IPS-18c (cell line): ENCODE data around the gene NRP1.

Source experiments
- H3K4me3 ChIP-seq: 2 replicates; pipeline ENCODE4 v1.7.0; 2013; ENCODE audit warnings: low read depth, mild to moderate bottlenecking, low read length, moderate library complexity; ENCODE audit not compliant: insufficient read depth
- H3K9me3 ChIP-seq: one replicate; pipeline ENCODE4 v1.6.1; 2013; ENCODE audit warnings: mild to moderate bottlenecking, low read length, moderate library complexity; ENCODE audit not compliant: control insufficient read depth, insufficient read depth

NRP1 gene

DNA sequence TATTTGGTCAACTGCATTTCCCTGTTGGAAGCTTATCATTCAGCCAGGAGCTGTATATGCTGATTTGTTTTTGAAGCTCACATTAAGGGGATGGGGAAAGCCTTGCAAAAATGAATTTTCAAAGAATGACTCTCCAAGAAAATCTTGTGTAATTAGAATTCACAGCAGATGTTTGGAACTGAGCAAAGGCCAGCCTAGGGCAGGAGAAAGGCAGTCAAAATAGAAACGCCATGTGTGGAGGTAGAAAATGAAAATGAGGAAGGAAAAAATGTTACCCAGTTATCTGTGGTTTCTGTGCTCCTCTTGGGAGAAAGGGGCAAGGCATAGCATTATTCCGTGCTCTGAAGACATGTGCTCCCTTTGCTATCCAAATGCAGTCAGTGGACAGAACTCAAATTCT, 93.5 kb downstream of the NRP1 start:
- Histone ChIP-seq H3K4me3 (no peak overlapping the region), H3K9me3 (no peaks in the 10 kb centered on the region)

DNA sequence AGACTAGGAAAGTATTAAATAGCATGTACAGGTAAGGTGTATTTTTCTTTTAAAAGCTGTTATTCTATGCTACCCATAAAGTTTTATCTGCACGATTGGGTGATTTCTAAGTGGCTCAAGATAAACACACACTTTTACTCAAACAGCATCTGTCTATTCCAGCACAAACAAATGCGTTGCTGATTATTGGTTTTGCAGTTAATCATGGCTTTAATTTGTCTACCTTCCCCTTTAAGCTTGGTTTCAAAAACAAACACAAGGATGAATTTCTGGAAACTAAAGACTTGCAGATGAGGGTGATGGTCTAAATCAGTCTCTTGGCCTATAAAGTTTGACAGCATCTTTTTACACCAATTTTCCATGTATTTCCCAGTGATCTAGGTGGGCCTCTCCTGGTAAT, 94.2 kb downstream of the NRP1 start:
- H3K9me3 ChIP-seq: no peaks in the 10 kb centered on the region
- H3K4me3 ChIP-seq: no peak overlapping the region

DNA sequence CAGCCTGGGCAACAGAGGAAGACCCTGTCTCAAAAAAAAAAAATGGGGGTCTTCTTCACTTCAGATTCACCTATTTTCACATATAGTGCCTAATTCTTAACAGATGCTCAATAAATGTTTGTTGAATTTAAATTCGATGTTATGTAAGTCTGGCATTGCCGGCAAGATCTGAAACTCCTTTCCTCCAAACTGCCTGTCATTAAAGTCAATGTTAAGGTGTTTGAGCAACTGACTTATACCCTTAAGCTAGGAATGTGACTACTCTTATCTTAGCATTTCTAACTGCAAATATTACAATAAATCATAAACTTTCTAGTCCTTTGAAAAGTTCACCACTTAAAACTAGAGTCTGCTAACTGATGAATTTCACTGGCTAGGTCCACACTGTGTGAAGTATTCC, 95.2 kb downstream of the NRP1 start:
- no peaks in the 10 kb centered on the region for H3K9me3 ChIP-seq

DNA sequence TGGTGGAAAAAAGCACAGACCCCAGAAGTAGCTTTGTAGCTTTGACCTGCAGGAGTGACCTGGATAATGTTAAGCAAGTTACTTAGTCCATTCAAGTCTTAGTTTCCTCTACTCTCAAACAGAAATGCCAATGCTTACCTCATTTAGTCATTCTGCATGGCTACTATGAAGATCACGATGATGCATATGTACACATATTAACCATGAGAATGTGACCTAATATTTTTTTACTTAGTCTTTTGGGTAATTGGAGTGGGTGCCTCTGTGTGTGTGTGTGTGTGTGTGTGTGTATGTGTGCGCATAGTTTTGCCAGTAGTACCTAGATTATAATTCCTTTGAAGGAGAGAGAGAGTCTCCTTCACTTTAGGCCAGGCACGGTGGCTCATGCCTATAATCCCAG, 95.8 kb downstream of the NRP1 start:
- H3K9me3 ChIP-seq: no peaks in the 10 kb centered on the region
- H3K4me3 ChIP-seq: no peak overlapping the region

More for the DNA sequence above, 95.2 kb downstream of the NRP1 start:
- no peak overlapping the region for H3K4me3 ChIP-seq

DNA sequence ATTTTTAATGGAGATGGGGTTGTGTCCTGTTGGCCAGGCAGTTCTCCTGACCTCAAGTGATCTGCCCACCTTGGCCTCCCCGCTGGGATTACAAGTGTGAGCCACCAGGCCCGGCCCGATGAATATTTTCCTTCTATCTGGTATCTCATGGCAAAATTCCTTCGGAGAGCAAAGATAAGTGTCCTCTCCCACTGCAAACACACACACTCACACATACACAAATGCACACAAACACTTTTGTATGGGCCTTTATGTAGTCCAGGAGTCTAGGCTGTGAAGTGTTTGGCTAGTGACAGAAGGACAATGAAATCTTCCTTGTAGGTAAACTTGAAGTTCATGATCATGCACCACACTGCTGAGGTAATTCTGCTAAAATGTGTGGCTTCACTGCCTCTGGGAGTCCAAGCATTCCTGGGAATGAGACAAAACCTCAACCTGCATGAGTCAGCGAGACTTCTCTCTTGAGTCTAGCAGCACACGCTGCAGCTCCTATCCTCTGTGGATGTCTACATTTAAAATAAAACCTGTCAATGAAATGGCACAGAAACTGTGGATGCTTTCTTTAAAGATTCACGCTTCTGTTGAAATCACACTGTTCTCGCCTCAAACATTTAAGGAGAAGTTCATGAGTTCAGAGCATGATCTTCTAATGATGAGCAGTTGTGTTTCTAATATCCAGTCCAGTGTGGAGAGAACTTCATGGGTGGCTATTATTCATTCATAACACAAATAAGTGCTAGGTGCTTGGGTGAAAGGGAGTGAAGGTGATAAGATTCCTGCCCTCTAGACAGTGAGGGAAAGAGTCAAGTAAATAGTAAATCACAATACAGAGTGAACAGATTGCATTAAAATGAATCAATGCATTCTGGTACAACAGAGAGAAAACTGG, 96.5 kb downstream of the NRP1 start:
- H3K9me3 ChIP-seq: no peaks in the 10 kb centered on the region
- H3K4me3 ChIP-seq: no peak overlapping the region

DNA sequence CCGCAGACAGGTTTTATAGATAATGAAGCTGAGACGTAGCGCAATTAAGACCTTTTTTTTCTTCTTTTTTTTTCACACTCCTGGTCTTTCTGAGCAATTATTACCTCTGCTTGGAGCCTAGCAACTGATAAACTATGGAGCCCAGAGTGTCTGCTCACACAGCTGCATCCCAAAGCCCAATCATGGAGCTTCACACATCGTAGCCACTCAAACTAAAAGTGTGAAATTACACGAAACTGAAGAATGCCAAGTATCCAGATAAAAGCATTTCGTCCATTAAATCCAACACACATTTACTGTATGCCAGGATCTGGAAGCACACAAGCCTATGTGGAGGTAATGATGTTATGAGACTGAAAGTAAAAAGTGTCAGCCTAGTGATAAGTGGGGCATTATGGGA, 97.6 kb downstream of the NRP1 start:
- Histone ChIP-seq H3K4me3 (no peak overlapping the region), H3K9me3 (no peaks in the 10 kb centered on the region)

DNA sequence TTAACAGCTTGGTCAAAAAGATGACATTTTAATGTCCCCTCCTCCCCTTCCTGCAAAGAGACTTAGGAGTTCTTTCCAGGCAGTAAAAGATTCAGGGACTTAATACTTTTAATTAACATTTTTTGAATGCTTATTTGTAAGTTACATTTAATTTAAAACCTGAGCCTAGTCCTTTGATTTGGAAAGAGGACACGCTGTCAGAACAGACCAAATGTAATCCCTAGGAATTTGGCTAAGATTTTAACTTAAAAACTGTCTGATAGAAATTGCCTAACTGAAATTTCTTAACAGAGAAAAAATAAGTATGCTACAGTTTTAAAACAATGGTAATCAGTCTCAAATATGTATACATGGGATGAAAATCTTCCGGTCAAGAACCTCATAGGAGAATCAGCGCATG, 98.5 kb downstream of the NRP1 start:
- H3K9me3 ChIP-seq: no peaks in the 10 kb centered on the region
- no peak overlapping the region for H3K4me3 ChIP-seq

DNA sequence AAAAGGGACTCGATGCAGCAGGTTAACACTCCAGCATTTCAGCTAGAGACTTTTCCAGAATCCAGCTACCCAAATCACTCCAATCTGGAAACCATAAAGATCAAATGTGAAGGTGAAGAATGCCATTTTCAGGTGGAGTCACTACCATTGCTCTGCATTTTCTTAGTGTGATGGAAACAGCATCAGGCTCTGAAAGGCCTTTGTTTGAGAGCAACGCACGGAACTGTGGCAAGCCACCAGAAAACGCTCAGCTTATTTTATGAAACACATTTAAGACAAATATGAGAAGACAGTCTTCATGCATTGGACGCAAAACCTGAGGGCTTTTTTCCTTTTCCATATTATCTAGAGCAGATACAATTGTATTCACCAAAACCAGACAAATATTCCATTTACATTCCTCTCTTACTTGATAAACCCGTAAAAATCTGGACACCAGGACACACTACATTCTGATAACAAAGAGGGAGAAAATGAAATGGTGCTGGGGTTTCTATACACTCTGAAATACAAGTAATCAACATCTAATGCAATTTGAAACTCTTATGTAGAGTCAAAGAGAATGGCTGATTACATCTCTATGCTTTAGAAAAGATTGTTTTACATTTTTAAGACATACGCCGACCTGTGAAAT, 99.1 kb downstream of the NRP1 start:
- H3K9me3 ChIP-seq: no peaks in the 10 kb centered on the region
- H3K4me3 ChIP-seq: no peak overlapping the region

DNA sequence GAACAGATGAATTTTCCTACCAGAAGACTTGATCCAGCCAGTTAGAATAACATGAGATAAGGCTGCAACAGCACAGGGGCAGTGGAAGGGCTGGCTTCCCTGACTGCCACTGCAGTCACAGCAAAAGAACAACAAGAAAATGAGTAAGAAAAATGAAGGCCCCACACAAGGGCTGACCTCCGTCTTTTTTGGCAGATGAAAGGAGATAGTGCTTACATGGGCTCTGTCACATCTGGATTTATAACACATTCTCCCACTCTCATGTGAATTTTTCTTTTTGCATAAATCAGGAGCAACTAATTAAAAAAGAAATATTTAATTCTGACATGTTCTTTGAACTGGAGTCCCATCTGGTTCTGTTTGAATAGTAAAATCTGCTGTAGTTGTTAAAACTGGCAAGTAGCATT, 99.6 kb downstream of the NRP1 start:
- no peaks in the 10 kb centered on the region for H3K9me3 ChIP-seq

DNA sequence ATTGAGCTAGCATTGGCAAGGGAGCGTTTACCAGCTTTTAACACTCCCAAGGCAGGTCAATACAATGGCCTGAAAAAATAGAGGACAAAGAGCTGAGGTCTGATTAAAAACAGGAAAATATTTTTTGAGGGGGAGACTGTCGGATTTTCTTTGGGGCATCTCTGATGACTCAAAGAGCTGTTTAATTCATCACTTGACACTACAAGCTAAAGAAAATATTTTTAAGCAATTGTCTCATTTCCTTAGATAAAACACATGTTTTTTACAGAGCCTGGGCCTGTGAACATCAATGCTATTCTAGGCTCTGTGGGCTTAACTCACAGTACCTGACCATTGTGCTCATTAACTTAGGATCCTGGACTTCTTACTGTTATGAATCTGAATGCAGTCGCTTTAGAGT, 100.8 kb downstream of the NRP1 start:
- no peak overlapping the region for H3K4me3 ChIP-seq
- H3K9me3 ChIP-seq: no peaks in the 10 kb centered on the region

More for the DNA sequence above, 99.6 kb downstream of the NRP1 start:
- no peak overlapping the region for H3K4me3 ChIP-seq

DNA sequence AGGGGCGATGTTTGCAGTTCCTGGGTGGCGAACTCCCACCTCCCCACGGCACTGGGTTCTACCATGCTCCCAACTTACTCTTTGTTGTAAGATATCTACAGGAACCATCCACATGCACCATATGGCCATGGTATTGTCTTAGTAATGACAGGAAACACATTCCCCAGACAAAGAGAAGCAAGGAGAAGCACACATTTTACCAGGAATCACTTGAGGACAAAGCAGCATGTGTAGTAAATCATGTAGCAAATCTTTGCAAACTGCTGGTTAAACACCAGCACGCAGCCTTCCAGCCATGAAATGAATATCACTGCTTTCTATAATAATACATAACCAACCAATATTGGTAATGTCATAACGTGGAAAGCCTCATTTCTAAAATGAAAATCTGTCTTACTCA, 101.2 kb downstream of the NRP1 start:
- no peaks in the 10 kb centered on the region for H3K9me3 ChIP-seq
- H3K4me3 ChIP-seq: no peak overlapping the region

DNA sequence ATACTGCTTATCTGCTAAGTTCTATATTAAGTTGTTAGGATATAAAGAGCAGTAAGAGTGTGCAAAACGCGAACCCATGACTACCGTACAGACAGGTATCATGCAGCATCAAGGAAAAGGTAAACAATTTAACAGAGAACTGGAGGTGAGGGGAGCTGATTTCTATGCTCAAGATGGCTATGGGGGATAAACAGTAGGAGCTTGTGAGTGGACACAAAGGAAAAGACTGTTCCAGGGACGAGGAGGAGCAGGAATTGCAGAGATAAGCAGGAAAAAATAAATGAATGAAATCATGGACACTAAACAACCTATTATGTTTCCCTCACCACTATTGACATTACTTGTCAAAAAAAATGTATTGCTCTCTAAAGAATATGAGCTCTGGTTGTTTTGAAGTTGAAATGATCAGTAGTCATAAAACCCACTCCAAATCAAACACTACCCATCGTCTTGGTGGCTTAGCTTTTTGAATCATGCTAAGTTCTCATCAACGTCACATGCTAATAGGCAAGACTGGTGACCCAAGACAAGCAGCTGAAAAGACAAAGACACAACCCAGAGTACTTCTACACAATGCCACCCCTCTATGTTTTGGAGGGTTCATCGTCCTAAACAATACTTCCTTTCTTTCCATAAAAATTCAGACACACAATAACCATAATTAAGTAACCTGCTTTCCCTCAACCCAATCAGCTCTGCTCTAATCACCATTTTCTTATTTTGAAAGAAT, 102.7 kb downstream of the NRP1 start:
- H3K4me3 ChIP-seq: no peak overlapping the region
- H3K9me3 ChIP-seq: no peaks in the 10 kb centered on the region

DNA sequence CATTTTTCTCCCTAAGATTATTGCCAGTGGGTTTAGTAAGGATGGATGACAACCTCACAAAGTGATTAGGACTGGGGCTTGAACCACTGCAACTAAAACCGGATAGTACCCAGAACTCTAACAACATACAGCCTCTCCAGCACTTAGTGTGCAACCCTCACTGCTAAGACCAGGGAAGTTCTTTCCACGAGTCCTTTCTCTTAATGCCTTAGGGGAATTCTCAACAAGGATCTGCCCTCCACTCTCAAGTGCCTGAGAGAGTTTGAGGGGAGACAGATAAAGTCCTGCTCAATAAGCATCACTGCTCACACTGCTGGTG, 104.6 kb downstream of the NRP1 start:
- no peak overlapping the region for H3K4me3 ChIP-seq
- no peaks in the 10 kb centered on the region for H3K9me3 ChIP-seq

DNA sequence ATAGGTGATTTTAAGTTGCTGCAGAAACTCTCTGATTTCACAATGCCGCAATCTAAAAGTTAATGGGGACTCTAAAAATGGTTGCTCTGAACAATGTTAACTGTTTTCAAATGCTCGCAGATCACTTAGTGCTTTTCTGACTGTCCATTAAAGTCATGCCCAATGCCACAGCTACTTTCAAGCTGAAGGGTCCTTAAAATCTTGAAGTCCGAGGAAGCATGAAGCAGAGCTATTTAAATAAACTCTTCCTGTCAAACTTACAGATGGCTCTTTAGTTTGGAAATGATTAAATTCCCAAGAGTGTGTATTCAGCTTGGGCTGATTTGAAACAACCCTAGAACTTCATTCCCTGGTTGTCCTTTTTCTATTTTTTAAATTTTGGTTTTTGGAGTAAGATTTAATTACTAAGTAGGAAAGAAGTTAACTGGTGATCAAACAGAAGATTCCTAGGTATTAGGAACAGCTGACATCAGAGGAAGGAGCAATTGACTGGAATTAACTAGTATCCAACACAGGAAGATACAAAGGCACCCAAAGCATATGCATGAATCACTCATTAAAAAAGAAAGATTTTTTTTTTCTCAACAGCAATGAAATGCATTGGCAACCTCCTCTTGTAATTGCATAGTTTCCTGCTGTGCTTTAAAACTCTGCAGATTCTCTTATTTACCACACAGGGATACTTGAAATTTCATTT, 105.1 kb downstream of the NRP1 start:
- Histone ChIP-seq H3K4me3 (no peak overlapping the region), H3K9me3 (no peaks in the 10 kb centered on the region)

DNA sequence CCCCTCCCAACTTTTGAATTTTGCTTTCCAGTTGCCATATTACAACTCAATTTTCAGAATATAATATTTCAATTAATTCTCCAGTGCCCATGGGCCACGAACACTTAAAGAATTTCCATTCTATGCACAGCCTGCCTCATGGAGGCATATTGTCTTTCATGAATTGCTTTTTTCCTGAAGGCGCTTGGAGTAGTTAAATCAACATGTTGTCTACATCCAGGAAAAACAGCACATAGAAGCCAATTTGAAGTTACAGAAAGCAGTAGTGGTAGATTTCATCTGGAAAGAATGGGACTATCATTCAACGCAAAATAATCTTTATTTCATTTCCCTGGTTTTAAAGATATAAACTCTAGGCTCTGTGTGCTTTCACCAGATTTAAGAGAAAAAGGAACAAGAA, 106.0 kb downstream of the NRP1 start:
- no peaks in the 10 kb centered on the region for H3K9me3 ChIP-seq
- no peak overlapping the region for H3K4me3 ChIP-seq

DNA sequence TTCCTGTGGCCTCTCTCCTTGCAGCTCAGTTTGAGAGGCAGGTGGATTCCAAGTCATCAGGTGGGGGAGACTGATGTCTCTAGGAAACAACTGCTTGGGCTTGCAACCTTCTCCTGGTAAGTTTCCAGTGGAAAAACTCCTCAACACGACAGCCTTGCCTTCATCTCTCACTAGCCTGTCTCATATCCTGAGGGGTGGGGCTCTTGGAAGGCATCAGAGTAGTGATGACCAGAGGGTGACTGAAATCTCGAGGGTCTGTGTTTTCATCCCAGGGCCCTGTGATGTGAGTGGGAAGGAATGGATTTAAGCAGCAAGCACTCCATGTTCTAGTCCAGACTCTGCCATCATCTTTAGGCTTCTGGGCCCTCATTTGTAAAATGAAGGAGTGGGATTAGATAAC, 107.0 kb downstream of the NRP1 start:
- no peaks in the 10 kb centered on the region for H3K9me3 ChIP-seq
- no peak overlapping the region for H3K4me3 ChIP-seq

DNA sequence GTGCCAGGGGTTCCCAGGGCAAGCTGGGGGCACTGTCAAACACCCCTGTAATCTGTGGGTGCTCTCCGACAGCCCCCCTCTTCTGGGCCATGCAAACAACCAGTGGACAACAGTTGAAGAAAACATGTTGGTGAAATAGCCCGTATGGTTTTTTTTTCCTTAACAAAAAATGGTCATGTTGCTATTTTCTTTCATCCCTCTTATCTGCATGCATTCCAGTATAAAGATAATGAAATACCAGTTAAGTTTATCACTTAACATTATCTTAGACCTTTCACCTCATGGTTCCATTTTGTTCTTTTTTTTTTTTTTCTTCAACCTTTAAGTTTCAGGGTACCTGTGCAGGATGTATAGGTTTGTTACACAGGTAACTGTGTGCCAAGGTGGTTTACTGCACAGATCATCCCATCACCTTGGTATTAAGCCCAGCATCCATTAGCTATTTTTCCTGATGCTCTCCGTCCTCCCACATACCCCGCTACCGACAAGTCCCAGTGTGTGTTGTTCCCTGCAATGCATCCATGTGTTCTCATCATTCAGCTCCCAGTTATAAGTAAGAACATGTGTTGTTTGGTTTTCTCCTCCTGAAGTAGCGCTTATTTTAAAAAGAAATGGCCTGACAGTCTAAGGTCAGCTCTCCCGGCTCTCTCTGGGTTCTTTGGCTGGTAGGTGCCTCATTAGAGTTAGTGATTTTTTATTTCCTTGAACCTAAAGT, 110.1 kb downstream of the NRP1 start:
- no peaks in the 10 kb centered on the region for H3K9me3 ChIP-seq

More for the DNA sequence above, 110.1 kb downstream of the NRP1 start:
- no peak overlapping the region for H3K4me3 ChIP-seq
